CD1c-positive myeloid dendritic cell (primary cell): ENCODE data around the gene FAM53B.

Source experiments
- DNase-seq: peaks from one replicate; pipeline ENCODE4 v3.0.0-alpha.2; 2016; ENCODE audit errors: extremely low spot score

FAM53B gene

GRCh38 chr10:124697837-124698544 lies 46.2 kb downstream of the FAM53B start:
- peak; percentile 42 for DNase-seq

- no peak for DNase-seq
Measured at GRCh38 chr10:124697443-124697836, 46.7 kb downstream of the FAM53B start.

GRCh38 chr10:124696446-124697392 lies 47.5 kb downstream of the FAM53B start:
- DNase-seq = no peak

GRCh38 chr10:124695259-124695658 lies 48.9 kb downstream of the FAM53B start:
- DNase-seq = no peak

- no peak for DNase-seq
Measured at GRCh38 chr10:124694481-124695220, 49.5 kb downstream of the FAM53B start.

- DNase-seq = no peak
Measured at GRCh38 chr10:124693801-124694416, 50.3 kb downstream of the FAM53B start.

GRCh38 chr10:124693396-124693795 lies 50.8 kb downstream of the FAM53B start:
- DNase-seq = no peak

- no peak for DNase-seq
Measured at GRCh38 chr10:124692100-124692446, 52.1 kb downstream of the FAM53B start.

GRCh38 chr10:124691421-124692099 lies 52.6 kb downstream of the FAM53B start:
- no peak for DNase-seq

- DNase-seq = no peak
Measured at GRCh38 chr10:124691002-124691401, 53.2 kb downstream of the FAM53B start.

- no peak for DNase-seq
Measured at GRCh38 chr10:124689911-124690498, 54.2 kb downstream of the FAM53B start.

- DNase-seq = no peak
Measured at GRCh38 chr10:124688889-124689670, 55.1 kb downstream of the FAM53B start.

- no peak for DNase-seq
Measured at GRCh38 chr10:124688386-124688785, 55.8 kb downstream of the FAM53B start.

GRCh38 chr10:124686707-124687376 lies 57.3 kb downstream of the FAM53B start:
- DNase-seq = peak; percentile 90

GRCh38 chr10:124685261-124685660 lies 58.9 kb downstream of the FAM53B start:
- DNase-seq = peak; percentile 89

- DNase-seq = peak; percentile 67
Measured at GRCh38 chr10:124683814-124684213, 60.4 kb downstream of the FAM53B start.

- DNase-seq = no peak
Measured at GRCh38 chr10:124681626-124682552, 62.3 kb downstream of the FAM53B start.

GRCh38 chr10:124681091-124681490 lies 63.1 kb downstream of the FAM53B start:
- no peak for DNase-seq
